Myometrial cell (primary cell): ENCODE results near the gene NDUFB6. TPM values are rescaled to one million over a fixed set of nuclear protein-coding genes. Genes with fewer than 3 reads are reported as not detected.

Experiments
- total RNA-seq: library from RNA; depleted of rRNA; stranded (reverse); fragments of >200 nt; gene quantifications from 2 replicates; pipeline ENCODE4 v1.2.3, GENCODE V29; 2015

NDUFB6 gene
- total RNA-seq, result 74.1 and 89.1 TPM in 2 replicates

GRCh38 chr9:32572900-32573523, at the start of gene NDUFB6:
Gene NDUFB6, minus strand, starts transcription at chr9:32573159. Its CDS starts 99 bp downstream, at chr9:32573060.

GRCh38 chr9:32552172-32552872, 20.6 kb downstream of the NDUFB6 start, which contains the start of the genes SMIM27 and TOPORS:
Gene SMIM27, plus strand, starts transcription at chr9:32552327. Its CDS starts 108 bp downstream, at chr9:32552435.
Gene TOPORS, minus strand, starts transcription at chr9:32552586. Its CDS starts 150 bp downstream, at chr9:32552436.

DNA sequence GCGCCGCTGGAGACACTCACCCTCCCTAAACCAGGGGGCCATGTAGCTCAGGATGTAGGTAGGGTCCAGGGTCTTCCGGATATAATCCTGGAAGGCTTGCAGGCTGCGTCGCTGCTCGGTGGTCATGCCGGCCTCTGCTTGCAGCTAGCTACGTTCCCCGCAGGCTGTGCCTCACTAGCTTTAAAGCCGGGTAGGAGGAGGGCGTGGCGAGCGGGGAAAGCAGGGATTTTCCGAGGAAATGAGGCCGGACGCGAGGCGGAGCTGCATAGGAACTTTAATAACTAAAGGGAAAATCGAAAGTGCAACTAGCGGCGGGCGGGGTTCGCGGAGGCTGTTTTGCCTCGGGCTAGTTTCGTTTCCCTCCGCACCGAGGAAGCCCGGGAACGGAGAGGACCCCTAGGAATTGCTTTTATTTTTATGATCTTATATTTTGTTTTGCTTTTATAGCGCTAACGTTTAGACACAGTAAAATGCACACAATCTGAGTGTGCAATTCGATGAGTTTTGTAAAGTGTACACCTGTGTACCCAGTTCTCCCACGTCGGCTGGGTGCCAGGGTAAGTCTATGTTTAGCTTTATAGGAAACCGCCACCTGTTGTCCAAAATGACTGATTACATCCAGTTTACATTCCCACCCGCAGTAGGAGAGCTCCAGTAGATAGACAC, 46.8 kb downstream of the NDUFB6 start, which contains the start of gene RIGI:
Gene RIGI (minus strand): TSS at position 156 of the 666 bp plus-strand sequence. CDS start 30 bp downstream, at position 126.

Other genes starting within 250 kb of the NDUFB6 start
- gene ACO1, start 188.5 kb downstream of the NDUFB6 start, total RNA-seq, result 83.3 and 102 TPM in 2 replicates
- 6.3 and 8.2 TPM in 2 replicates for gene RIGI, start 47.0 kb downstream of the NDUFB6 start, total RNA-seq
- 2.8 and 9.2 TPM in 2 replicates for gene SMIM27, start 20.8 kb downstream of the NDUFB6 start, total RNA-seq
- 12.1 and 13.5 TPM in 2 replicates for gene TOPORS, start 20.6 kb downstream of the NDUFB6 start, total RNA-seq
- gene TAF1L, start 62.5 kb upstream of the NDUFB6 start, total RNA-seq, result not detected in 2 replicates
- gene TMEM215, start 210.4 kb upstream of the NDUFB6 start, total RNA-seq, result not detected in 2 replicates